Stimulated activated CD8-positive, alpha-beta memory T cell treated with anti-CD3 and anti-CD28 coated beads, Interleukin-12 subunit alpha, Interleukin-12 subunit beta, amount 100 ng/mL, for 24 hours (primary cell): ENCODE data around the gene TMEM258.

ENCODE experiments used
- DNase-seq: peaks from one replicate; pipeline ENCODE4 v3.0.0-alpha.2; 2020; ENCODE audit errors: extremely low read depth

TMEM258 gene

DNA sequence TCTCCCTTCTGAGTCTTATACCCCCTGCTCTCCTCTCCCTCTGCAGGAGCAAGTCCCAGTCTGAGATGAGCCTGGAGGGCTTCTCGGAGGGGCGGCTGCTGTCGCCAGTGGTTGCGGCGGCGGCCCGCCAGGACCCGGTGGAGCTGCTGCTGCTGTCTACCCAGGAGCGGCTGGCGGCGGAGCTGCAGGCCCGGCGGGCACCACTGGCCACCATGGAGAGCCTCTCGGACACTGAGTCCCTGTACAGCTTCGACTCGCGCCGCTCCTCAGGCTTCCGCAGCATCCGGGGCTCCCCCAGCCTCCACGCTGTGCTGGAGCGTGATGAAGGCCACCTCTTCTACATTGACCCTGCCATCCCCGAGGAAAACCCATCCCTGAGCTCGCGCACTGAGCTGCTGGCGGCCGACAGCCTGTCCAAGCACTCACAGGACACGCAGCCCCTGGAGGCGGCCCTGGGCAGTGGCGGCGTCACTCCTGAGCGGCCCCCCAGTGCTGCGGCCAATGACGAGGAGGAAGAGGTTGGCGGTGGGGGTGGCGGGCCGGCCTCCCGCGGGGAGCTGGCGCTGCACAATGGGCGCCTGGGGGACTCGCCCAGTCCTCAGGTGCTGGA, 48.8 kb downstream of the TMEM258 start:
- DNase-seq = no peak

DNA sequence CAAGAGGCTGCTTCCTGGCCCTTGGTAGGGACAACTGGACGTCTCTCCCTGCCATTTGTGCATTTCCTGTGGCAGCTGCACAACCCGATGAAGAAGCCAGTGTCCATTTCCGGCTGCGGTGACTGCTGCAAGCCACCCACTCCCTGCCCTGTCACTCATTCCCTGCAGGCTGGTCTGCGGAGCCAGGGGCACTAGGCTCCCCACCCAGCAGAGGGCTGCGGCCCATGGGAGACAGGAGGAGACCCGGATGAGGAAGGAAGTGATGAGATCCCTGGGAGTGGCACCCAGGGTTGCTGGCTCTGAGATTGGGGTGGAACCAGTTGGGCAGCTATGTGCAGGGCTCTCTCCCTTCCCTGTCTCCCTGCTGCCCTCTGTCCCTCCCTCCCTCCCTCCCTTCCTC, 50.0 kb downstream of the TMEM258 start:
- DNase-seq = no peak

DNA sequence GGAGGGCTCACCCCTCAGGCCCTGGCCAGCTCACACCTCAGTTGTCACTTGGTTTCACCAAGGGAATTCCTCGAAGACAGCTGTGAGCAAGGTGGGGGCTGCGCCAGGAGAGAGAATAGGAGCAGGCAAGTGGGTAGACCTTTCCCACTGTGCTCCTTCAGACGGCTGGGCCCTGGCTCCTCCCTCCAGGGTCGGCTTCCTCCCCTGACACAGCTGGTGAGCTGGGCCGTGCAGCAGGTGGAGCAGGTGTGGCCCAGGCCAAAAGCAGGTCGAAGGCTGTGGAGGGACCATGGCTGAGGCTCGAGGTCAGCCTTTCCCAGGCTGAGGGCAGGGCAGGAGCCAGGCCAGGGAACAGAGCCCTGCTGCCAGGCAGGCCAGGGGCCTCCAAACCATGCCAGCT, 52.4 kb downstream of the TMEM258 start:
- DNase-seq = no peak

DNA sequence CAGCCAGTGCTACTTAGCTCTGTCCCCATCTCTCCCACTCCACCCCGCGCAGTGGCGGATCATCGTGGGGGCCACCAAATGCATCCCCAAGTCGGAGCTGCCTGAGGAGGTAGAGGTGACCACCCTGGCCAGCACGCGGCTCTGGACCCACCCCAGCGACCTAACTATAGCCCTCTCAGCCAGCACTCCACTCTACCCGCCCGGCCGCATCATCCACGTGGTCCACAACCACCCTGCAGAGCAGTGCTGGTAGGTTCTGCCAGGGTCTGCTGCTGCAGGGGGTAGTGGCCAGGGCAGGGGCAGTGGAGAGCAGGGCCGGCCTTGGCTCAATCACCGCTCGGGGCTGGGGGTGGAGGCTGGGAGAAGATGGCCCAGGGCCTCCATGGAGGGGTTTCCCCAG, 53.0 kb downstream of the TMEM258 start:
- DNase-seq = no peak
